MG63 (cell line): ENCODE measurements around the gene SMYD3. TPM values are rescaled to one million over a fixed set of nuclear protein-coding genes. Genes with fewer than 3 reads are reported as not detected.
A peak's percentile ranks its signal among the peaks of the same experiment; 100 is the strongest.
"Not testable (repeated sequence)": the region's sequence is repeated elsewhere in the genome, so short reads cannot be mapped to it uniquely, and the experiment has no call there.

ENCODE experiments used
- DNase-seq: peaks from one replicate; pipeline ENCODE4 v3.0.0-alpha.2; 2020
- H3K27me3 ChIP-seq: fragments of 250-450 bp; sonication (Bioruptor Pico); 2 replicates; pipeline ENCODE4 v1.5.1; 2020; ENCODE audit warnings: mild to moderate bottlenecking, moderate library complexity
- H3K36me3 ChIP-seq: fragments of 250-450 bp; sonication (Bioruptor Pico); 2 replicates; pipeline ENCODE4 v1.5.1; 2020; ENCODE audit warnings: mild to moderate bottlenecking, moderate library complexity
- H3K4me3 ChIP-seq: fragments of 250-450 bp; sonication (Bioruptor Pico); 2 replicates; pipeline ENCODE4 v1.5.1; 2020; ENCODE audit warnings: mild to moderate bottlenecking, moderate library complexity
- H3K9me3 ChIP-seq: fragments of 250-450 bp; sonication (Bioruptor Pico); 2 replicates; pipeline ENCODE4 v1.5.1; 2020; ENCODE audit warnings: mild to moderate bottlenecking, moderate library complexity
- total RNA-seq: library from RNA; depleted of rRNA; stranded (reverse); fragments of >200 nt; shearing (Covaris generic); gene quantifications from 2 replicates; pipeline ENCODE4 v1.2.3, GENCODE V29; 2014; ENCODE audit warnings: low replicate concordance

The SMYD3 gene
- total RNA-seq, 1 experiment from 2014 or later = 46.6 TPM

DNA sequence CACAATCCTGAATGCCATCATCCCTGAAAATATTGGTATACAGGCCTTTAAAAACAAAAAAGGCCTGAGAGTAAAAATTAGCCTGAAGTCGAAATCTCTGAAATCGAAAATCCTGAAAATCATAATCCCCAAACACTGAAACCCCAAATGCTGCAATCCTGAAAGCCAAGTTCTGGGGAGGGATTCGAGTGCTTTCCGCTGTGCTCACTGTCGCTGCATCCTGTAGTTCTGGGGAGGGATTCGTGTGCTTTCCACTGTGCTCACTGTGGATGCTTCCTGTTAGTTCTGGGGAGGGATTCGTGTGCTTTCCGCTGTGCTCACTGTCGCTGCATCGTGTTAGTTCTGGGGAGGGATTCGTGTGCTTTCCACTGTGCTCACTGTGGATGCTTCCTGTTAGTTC is 435.5 kb downstream of the SMYD3 start:
- not testable (repeated sequence) for DNase-seq

DNA sequence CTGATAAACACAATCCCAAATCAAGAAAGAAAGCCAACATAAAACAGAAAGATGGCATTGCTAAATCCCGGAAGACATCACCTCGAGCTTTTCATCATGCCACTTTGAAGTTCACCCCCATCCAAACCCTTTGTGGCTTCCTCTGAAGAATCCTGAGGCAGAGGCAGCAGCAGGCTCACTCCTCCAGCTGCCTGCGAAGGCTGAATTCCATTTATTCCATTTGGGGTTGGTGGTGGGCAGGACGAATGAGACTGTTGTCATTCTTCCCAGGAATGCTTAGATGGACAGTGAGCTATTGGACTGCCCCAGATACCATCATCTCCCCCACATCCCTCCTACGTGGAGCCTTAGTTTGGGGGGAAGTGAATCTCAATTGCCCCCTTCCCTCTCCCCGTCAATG is 437.5 kb downstream of the SMYD3 start:
- Histone ChIP-seq H3K4me3 (no peak overlapping the region), H3K27me3 (no peaks in the 10 kb centered on the region), H3K36me3 (no peaks in the 10 kb centered on the region), H3K9me3 (no peaks in the 10 kb centered on the region)
- DNase-seq = no peak

More for the DNA sequence above, 435.5 kb downstream of the SMYD3 start:
- H3K36me3 ChIP-seq, H3K9me3 ChIP-seq, H3K4me3 ChIP-seq, H3K27me3 ChIP-seq: not testable (repeated sequence)

DNA sequence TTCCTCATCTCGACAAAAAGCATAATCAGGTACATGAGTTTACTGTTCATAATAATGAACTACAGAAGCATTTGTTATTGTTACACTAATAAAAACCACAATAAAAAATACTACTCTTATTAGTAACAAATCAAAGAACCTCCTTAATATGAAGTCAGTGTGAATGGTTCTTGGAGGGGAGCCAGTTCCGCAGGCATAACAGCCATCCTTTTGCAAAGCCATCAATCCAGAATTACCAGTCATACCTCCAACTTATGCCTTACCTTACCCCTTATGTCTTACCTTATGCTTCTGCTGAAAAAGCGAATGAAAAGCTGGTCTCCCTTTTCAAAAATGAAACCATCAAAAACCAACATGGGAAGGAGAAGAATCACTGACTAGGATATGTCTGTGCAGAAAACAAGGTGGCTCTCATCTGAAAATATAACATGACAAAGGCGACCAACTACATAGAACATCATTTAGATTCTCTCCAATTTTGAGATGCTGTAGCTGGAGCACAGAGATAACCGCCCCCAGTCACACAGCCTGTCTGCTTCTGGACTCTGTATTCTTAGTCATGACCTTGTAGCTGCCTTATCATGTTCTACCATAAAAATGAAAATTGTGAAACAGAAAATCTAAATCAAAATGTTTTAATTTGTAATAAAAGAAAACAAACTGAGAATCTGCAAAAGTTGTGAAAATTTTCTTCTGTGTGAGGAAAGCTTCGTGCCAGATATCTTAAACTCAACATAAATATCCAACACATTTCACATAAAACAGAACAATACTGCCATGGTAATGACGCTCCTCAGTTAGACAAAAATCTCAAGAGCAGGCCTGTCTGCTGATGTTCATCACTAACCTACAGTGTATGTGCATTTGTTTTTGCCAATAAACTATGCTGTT is 438.2 kb downstream of the SMYD3 start:
- Histone ChIP-seq H3K36me3 (no peaks in the 10 kb centered on the region), H3K4me3 (no peak overlapping the region), H3K9me3 (no peaks in the 10 kb centered on the region), H3K27me3 (no peaks in the 10 kb centered on the region)
- no peak for DNase-seq

DNA sequence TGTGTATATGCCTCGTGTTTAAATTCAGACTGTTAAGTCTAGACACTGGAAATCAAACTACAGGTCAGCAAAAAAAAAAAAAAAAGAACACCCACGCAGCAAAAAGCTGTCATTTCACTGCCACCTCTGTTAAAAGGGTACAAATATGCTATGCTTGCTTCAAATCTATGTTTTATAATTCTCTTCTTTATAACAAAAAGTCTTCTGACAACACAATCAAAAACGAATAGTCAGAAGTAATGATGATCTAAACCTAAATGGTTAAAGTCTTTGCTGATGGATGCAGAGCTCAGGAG is 438.9 kb downstream of the SMYD3 start:
- Histone ChIP-seq H3K36me3 (no peaks in the 10 kb centered on the region), H3K4me3 (no peak overlapping the region), H3K9me3 (no peaks in the 10 kb centered on the region), H3K27me3 (no peaks in the 10 kb centered on the region)
- DNase-seq = no peak

DNA sequence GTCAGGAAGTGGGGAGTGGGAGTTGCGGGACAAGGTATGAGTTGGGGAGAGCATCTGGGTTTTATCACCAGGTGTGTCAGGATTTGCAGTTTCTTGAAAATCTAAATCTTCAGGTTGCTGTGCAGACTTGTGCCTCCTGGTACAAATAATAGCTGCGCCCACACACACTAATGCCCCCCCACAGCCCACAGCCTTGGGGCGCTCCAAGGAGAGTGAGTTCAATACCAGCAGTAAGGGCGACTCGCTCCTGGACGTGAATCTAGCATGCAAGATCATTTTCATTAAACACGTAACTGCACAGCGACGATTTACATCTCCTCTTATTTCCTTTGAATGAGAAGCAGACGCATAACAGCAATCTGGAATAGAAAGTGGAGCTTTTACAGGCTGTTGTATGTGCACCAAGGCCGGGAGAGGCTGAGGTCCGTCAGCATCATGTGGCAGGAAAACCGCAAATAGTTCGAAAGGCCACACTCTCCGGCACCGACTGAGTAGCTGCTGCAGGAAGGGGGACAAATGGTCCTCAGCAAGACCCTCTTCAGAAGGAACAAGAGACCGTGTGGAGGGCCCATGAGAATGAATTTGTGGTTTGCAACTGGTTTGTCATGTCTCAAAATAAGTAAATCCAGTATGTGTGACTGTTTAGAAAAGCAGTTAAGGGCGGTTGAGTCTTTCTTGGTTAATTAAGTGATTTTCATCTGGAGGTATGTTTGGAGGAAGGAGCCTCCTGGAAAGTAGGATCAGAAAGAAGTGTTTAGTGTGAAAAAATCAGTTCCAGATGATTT is 439.5 kb downstream of the SMYD3 start:
- Histone ChIP-seq H3K36me3 (no peaks in the 10 kb centered on the region), H3K9me3 (no peaks in the 10 kb centered on the region), H3K4me3 (no peak overlapping the region), H3K27me3 (no peaks in the 10 kb centered on the region)
- DNase-seq = no peak

DNA sequence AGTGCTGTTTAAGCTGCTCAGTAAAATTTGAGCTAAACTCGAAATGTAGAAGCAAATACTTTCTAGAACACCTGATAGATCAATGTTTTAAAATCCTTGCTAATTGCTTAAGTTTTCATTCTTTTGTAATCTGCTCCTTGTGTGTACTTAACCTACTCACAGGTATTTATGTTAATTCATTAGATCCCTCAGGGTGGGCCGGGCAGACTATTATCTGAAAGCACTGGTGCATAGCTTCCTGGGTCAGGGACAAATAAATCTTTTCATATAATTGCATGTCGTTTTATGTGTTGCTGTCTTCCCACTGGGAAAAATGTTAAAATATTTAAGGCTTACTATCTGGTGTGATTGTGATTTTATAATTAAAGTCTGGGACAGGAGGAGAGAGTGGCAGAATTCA is 440.5 kb downstream of the SMYD3 start:
- no peak for DNase-seq
- H3K4me3 ChIP-seq = no peak overlapping the region
- H3K9me3 ChIP-seq = no peaks in the 10 kb centered on the region
- no peaks in the 10 kb centered on the region for H3K27me3 ChIP-seq
- H3K36me3 ChIP-seq = no peaks in the 10 kb centered on the region

DNA sequence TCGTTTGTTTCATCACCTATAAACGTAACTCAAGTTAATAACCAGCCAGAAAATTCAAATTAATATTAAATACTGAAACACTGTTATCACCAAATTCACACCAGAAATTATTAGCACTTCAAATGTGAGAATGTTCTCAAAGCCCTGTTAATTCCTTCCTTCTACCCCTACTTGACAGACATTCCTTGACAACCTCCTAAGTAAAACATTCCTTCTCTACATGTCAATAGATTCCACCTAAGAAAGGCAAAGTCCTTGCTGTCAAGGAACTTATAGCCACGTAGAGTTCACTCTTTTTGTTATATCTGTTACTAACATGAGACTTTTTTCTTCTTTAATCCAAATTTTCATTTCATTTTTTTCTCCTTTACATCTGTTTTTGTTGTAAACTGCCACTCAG is 441.5 kb downstream of the SMYD3 start:
- H3K9me3 ChIP-seq = no peaks in the 10 kb centered on the region
- H3K36me3 ChIP-seq = no peaks in the 10 kb centered on the region
- H3K4me3 ChIP-seq = no peak overlapping the region
- no peaks in the 10 kb centered on the region for H3K27me3 ChIP-seq
- no peak for DNase-seq

DNA sequence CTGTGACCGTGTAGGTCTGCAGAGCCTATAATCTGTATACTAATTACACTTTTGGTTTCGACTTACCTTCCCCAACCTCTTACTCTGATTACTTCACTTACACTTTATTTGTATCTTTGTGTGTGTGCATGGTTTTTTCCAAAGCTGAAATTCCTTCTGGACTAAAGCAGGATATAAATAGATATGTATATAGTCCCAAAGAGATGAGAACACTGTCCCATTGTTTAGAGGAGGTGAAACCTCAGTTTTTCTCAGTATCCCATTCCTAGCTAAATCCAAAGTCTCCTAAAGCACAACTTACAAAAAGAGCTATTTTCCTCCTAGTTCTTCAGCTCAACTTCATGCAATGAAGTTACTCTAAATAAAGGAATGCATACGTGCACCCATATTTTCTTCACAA is 442.2 kb downstream of the SMYD3 start:
- Histone ChIP-seq H3K9me3 (no peaks in the 10 kb centered on the region), H3K4me3 (no peak overlapping the region), H3K27me3 (no peaks in the 10 kb centered on the region), H3K36me3 (no peaks in the 10 kb centered on the region)
- no peak for DNase-seq

DNA sequence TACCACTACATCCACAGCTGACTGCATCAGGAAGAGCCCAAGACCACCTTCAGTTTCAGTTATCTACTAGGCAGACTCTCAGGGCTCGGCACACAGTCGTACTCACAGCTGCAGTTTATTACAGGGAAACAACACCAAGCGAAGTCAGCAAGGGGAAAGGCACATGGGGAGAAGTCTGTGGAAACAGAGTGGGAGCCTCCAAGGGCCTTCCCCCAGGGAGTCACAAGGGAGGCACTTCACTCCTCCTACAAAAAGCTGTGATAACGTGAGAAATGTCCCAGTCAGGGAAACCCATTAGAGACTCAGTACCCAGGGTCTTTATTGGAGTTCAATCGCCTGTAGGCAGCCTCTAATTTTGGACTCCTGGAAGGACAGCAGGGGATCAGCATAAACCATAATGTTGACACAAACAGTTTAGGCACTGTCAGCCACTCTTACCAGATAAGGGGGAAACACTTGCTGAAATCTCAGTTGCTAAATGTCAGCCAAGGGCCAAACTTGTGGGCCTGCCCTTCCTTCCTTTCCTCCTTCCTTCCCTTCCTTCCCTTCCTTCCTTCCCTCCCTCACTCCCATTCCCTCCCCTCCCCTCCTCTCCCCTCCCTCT is 444.0 kb downstream of the SMYD3 start:
- Histone ChIP-seq H3K27me3 (no peaks in the 10 kb centered on the region), H3K9me3 (no peaks in the 10 kb centered on the region), H3K4me3 (no peak overlapping the region), H3K36me3 (no peaks in the 10 kb centered on the region)
- DNase-seq = no peak

DNA sequence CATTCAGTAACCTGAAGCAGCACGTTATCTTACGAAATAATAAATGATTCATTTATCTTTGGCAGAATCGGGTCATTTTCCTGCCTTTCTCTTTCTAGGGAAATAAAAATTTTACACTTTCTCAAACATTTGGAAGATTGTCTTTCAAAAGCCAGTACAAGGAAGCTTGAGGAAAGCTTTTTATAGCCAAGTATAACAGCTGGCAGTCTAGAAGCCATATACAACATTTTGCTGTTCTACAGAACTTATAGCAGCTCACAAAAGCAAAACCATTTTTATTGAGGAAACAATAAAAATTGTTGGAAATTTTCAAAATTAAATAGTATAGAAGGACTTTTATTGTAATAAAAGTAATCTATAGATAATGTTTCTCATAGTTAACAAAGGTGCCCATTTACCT is 448.6 kb downstream of the SMYD3 start:
- DNase-seq = no peak
- no peaks in the 10 kb centered on the region for H3K9me3 ChIP-seq
- no peaks in the 10 kb centered on the region for H3K36me3 ChIP-seq
- H3K4me3 ChIP-seq = no peak overlapping the region
- H3K27me3 ChIP-seq = no peaks in the 10 kb centered on the region

DNA sequence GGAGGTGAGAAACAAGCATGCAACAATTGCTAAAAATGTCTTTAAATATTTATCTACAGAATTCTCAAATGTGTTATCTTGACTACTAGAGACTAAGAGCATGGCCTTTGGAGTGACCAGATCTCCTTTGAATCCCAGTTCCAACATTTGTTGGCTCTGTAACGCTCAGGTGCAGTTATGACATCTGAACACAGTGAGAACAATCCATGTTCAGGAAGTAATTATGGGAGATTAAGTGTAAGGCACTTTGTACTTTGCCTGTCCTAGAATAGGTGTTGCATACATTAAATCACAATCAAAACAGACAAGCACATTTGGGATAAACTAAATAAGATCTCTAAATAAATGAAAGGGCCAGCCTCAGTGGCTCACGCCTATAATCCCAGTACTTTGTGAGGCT is 454.5 kb downstream of the SMYD3 start:
- Histone ChIP-seq H3K4me3 (no peak overlapping the region), H3K36me3 (no peaks in the 10 kb centered on the region), H3K9me3 (no peaks in the 10 kb centered on the region), H3K27me3 (no peaks in the 10 kb centered on the region)
- DNase-seq = no peak

DNA sequence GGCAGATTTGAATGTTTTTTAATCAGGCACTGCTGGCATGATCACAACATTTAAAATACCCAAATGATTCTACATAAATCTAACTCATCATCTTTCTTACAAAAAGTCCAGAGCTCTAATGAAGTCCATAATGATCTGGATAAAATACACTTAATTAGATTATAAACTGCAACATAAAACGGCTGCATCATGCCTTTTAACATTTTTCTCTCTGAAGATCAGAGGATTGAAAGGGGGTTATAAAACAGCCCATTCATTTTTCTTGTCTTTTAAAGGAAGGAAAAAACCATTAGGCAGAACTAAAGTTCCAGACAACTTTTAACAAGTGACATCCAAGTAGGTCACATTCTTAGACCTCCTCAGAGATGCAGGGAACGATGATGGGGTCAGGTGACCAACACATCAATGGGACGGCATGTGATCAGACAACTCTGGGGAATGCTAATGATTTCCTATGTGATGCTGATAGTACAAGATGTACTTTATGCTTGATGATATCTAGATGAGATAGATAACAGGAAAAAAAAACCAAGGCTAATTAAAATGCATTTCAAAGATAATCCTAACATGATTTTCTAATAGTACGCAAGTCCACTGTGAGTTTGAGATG is 455.1 kb downstream of the SMYD3 start:
- Histone ChIP-seq H3K9me3 (no peaks in the 10 kb centered on the region), H3K4me3 (no peak overlapping the region), H3K36me3 (no peaks in the 10 kb centered on the region), H3K27me3 (no peaks in the 10 kb centered on the region)
- DNase-seq = no peak

DNA sequence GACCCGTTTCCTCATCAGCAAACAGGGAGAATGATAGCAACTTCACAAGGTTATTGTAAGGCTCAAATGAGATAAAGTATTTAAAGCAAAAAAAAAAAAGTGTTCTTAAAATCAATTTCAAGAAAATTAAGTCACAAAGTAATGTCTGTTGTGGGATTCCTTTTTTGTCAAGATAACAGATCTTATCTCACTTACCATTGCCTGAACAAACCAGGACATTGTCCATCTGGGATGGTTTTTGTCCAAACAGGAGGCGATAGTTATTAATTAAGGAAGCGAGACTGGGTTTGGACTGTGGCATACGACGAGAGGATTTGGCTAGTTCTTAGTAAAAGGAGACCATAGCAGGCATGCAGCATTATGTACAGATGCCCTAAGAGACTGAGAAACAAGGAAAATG is 458.4 kb downstream of the SMYD3 start:
- H3K27me3 ChIP-seq = no peaks in the 10 kb centered on the region
- no peak overlapping the region for H3K4me3 ChIP-seq
- H3K9me3 ChIP-seq = no peaks in the 10 kb centered on the region
- no peaks in the 10 kb centered on the region for H3K36me3 ChIP-seq
- no peak for DNase-seq

DNA sequence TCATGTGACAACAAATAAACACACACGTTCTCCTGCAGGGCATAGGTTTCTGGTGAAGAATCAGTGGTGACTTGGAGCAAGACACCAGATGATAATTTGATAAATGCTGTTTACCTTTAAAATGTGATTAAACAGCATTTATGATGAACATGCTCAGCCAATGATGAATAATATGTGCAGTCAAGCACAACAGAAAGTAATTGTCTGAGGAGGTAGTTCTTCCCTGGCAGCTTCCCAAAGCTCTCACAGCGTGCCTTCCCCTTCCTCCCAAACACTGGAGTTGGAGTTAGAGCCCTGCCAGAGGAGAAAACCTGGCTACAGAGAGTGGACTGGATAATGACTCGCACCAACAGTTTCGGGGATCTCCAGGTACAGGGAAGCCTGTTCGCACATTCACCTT is 463.5 kb downstream of the SMYD3 start:
- Histone ChIP-seq H3K36me3 (no peaks in the 10 kb centered on the region), H3K9me3 (no peaks in the 10 kb centered on the region), H3K4me3 (no peak overlapping the region), H3K27me3 (no peaks in the 10 kb centered on the region)
- peak; percentile 6 for DNase-seq

DNA sequence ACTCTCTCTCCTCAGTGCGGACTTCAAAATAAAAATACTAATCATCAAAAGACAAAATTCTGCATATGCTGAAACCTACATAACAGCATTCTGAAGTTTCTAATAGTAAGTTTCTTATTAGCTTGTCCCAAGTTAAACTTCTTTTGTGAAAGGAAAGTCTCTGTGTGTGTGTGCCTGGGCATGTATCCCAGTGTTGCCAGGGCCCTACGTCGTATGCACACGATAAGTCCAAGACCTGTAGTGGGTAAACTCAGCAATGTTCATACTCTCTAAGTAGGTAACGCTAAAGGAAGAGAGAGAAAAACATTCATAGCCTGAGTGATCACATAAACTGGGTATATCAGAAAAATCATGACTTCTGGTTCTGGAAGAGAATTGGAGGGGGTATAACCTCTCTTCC is 465.7 kb downstream of the SMYD3 start:
- H3K36me3 ChIP-seq = no peaks in the 10 kb centered on the region
- DNase-seq = no peak
- H3K9me3 ChIP-seq = no peaks in the 10 kb centered on the region

DNA sequence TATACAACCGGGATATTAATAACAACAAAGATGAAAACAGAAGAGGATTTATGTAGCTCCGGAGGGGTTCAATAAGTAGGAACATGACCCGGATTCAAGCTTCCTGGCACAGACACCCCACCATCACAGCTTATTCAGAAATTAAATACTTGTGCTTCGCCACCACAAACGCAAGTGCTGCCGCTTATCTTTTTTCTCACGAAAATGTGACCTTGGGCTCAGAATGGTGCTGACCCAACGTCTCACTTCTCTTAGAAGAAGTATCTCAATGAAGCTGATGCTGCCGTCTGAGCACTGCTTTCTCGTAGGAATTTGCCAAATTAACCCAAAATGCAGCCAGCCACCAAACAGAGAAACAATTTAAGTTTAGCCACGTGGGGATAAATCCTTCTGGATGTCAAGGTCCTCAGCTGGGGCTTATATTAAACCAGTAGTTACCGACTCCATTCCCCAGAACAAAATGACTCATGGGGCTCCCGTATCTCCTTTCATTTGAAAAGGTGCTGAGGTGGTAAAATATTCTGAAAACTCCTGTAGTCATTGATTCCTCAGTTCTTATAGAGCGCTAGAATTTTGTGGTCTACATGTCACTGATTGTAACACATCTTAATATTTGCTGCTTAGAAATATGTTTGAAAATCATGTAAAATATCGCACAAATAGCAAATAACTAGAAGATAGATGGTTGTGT is 466.7 kb downstream of the SMYD3 start:
- DNase-seq = no peak
- H3K9me3 ChIP-seq = no peaks in the 10 kb centered on the region
- H3K36me3 ChIP-seq = no peaks in the 10 kb centered on the region
- H3K4me3 ChIP-seq = no peak overlapping the region
- H3K27me3 ChIP-seq = no peaks in the 10 kb centered on the region

More for the DNA sequence above, 465.7 kb downstream of the SMYD3 start:
- no peaks in the 10 kb centered on the region for H3K27me3 ChIP-seq
- no peak overlapping the region for H3K4me3 ChIP-seq

DNA sequence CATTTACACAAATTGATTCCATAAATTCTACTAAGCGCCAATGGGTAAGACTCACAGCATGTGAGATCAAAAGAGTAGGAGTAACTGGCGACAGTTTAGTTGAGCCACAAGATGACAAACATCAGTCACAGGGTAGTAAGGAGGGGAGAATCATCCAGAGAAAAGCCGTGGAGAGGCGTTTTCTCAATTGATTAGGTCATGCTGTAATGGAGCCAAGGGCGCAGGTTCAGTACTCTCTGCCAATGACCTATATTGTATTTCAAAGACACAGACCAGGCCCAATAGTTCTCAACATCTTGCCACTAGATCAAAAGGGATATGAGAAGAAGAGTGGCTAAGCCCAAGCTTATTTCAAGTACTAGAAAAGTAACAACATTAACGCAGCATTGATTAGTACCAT is 467.5 kb downstream of the SMYD3 start:
- Histone ChIP-seq H3K36me3 (no peaks in the 10 kb centered on the region), H3K4me3 (no peak overlapping the region), H3K27me3 (no peaks in the 10 kb centered on the region), H3K9me3 (no peaks in the 10 kb centered on the region)
- peak; percentile 10 for DNase-seq
